Smooth muscle cell (in vitro differentiated cells): ENCODE results near the gene ITGAE. TPM values are rescaled to one million over a fixed set of nuclear protein-coding genes. Genes with fewer than 3 reads are reported as not detected.
"Not testable (repeated sequence)": the region's sequence is repeated elsewhere in the genome, so short reads cannot be mapped to it uniquely, and the experiment has no call there.

Experiments used
- DNase-seq: peaks from one replicate; lab custom pipeline; 2025; ENCODE audit not compliant: unreplicated experiment; lab: John Stamatoyannopoulos, UW
- H2AFZ ChIP-seq: fragments of 200-600 bp; sonication (generic); 2 replicates; pipeline ENCODE4 v1.6.0; 2016; ENCODE audit warnings: antibody characterized with exemption, low read depth, mild to moderate bottlenecking
- H3F3A ChIP-seq: fragments of 200-600 bp; sonication (generic); 2 replicates; pipeline ENCODE4 v1.6.0; 2017; ENCODE audit warnings: antibody characterized with exemption, low read depth
- H3K27ac ChIP-seq: fragments of 200-600 bp; sonication (generic); 2 replicates; pipeline ENCODE4 v1.5.1; 2016; ENCODE audit warnings: low read depth, mild to moderate bottlenecking
- H3K27me3 ChIP-seq: fragments of 200-600 bp; sonication (generic); 2 replicates; pipeline ENCODE4 v1.6.1; 2016; ENCODE audit warnings: low read depth, mild to moderate bottlenecking
- H3K36me3 ChIP-seq: fragments of 200-600 bp; sonication (generic); 2 replicates; pipeline ENCODE4 v1.5.1; 2016; ENCODE audit warnings: low read depth
- H3K4me1 ChIP-seq: fragments of 200-600 bp; sonication (generic); 2 replicates; pipeline ENCODE4 v1.5.1; 2016; ENCODE audit warnings: low read depth
- H3K4me2 ChIP-seq: fragments of 200-600 bp; sonication (generic); 2 replicates; pipeline ENCODE4 v1.6.0; 2016; ENCODE audit warnings: mild to moderate bottlenecking
- H3K4me3 ChIP-seq: fragments of 200-600 bp; sonication (generic); 2 replicates; pipeline ENCODE4 v1.5.1; 2016; ENCODE audit warnings: mild to moderate bottlenecking
- H3K79me2 ChIP-seq: fragments of 200-600 bp; sonication (generic); 2 replicates; pipeline ENCODE4 v1.6.0; 2016; ENCODE audit warnings: low read depth, mild to moderate bottlenecking
- H3K9ac ChIP-seq: fragments of 200-600 bp; sonication (generic); 2 replicates; pipeline ENCODE4 v1.6.0; 2016; ENCODE audit warnings: low read depth
- H3K9me3 ChIP-seq: fragments of 200-600 bp; sonication (generic); replicated peaks from 2 replicates; pipeline ENCODE4 v1.5.1; 2016; ENCODE audit warnings: low read depth
- H4K20me1 ChIP-seq: fragments of 200-600 bp; sonication (generic); 2 replicates; pipeline ENCODE4 v1.6.0; 2016; ENCODE audit warnings: low read depth
- CTCF ChIP-seq: fragments of 200-600 bp; sonication (generic); IDR thresholded peaks from 2 replicates; pipeline ENCODE4 v1.5.1; 2017; ENCODE audit warnings: borderline replicate concordance, mild to moderate bottlenecking, antibody characterized with exemption; ENCODE audit not compliant: insufficient read depth, poor library complexity, severe bottlenecking
- WGBS: methylation state at CpG from one replicate; pipeline ENCODE4 v1.1.7; 2016; ENCODE audit warnings: low lambda C conversion rate; 5-methylcytosine and 5-hydroxymethylcytosine counted together
- polyA plus RNA-seq: library from polyadenylated mRNA; unstranded; fragments of >200 nt; fragmentation: Nextera tagmentation; extraction: Ambion mirVana; gene quantifications from 2 replicates; pipeline ENCODE4 v1.2.1, GENCODE V29; 2016
- total RNA-seq: library from RNA; depleted of rRNA; stranded (reverse); fragments of >200 nt; gene quantifications from 2 replicates; pipeline ENCODE4 v1.2.3, GENCODE V29; 2014

The ITGAE gene
- total and polyA plus RNA-seq, 2 experiments from 2014 or later = 43.8 to 66.7 TPM

- Histone ChIP-seq H3K4me1 (no peaks in the 10 kb centered on the region), H2AFZ (no peak overlapping the region), H3K9me3 (no peaks in the 10 kb centered on the region), H3K4me3 (no peak overlapping the region), H4K20me1 (no peaks in the 10 kb centered on the region), H3K36me3 (no peaks in the 10 kb centered on the region), H3F3A (peaks cover 3% of the 10 kb centered on the region), H3K27ac (no peak overlapping the region), H3K4me2 (no peak overlapping the region), H3K9ac (no peak overlapping the region), H3K79me2 (no peaks in the 10 kb centered on the region), H3K27me3 (no peaks in the 10 kb centered on the region)
- 41% methylated on average over 8 of the region's 9 CpGs for whole genome bisulfite sequencing
- TF ChIP-seq CTCF = no peak
- DNase-seq = no peak
Measured at GRCh38 chr17:3730881-3731429, 70.0 kb downstream of the ITGAE start.

- Histone ChIP-seq H3F3A (peaks cover 3% of the 10 kb centered on the region), H3K4me2 (no peak overlapping the region), H2AFZ (no peak overlapping the region), H3K79me2 (peaks cover 4% of the 10 kb centered on the region), H3K4me1 (peaks cover 1% of the 10 kb centered on the region), H4K20me1 (no peaks in the 10 kb centered on the region), H3K9me3 (no peaks in the 10 kb centered on the region), H3K9ac (no peak overlapping the region), H3K4me3 (no peak overlapping the region), H3K27me3 (no peaks in the 10 kb centered on the region), H3K36me3 (no peaks in the 10 kb centered on the region), H3K27ac (no peak overlapping the region)
- DNase-seq = no peak
- no peak for TF ChIP-seq CTCF
- 94% methylated on average over 6 of the region's 6 CpGs for WGBS
Measured at GRCh38 chr17:3729881-3730280, 71.1 kb downstream of the ITGAE start.

- not testable (repeated sequence) for H2AFZ ChIP-seq, H3F3A ChIP-seq, H3K4me1 ChIP-seq, H3K27me3 ChIP-seq, DNase-seq, H3K36me3 ChIP-seq, H4K20me1 ChIP-seq, H3K4me2 ChIP-seq, H3K27ac ChIP-seq, H3K4me3 ChIP-seq, H3K9ac ChIP-seq, H3K9me3 ChIP-seq
- peaks cover 13% of the 10 kb centered on the region for H3K79me2 ChIP-seq
- 97% methylated on average over 2 of the region's 3 CpGs for WGBS
Measured at GRCh38 chr17:3728099-3728498, 72.9 kb downstream of the ITGAE start.

- no peak overlapping the region for H3K9ac ChIP-seq
- no peaks in the 10 kb centered on the region for H3K27me3 ChIP-seq
- no peak for DNase-seq
- peaks cover 21% of the 10 kb centered on the region for H3K79me2 ChIP-seq
- H3K27ac ChIP-seq = no peak overlapping the region
- peaks cover 15% of the 10 kb centered on the region for H3K4me1 ChIP-seq
- TF ChIP-seq CTCF = no peak
- 81% methylated on average over 2 of the region's 2 CpGs for WGBS
- H2AFZ ChIP-seq = no peak overlapping the region
- H4K20me1 ChIP-seq = no peaks in the 10 kb centered on the region
- no peaks in the 10 kb centered on the region for H3K9me3 ChIP-seq
- no peak overlapping the region for H3K4me2 ChIP-seq
- no peaks in the 10 kb centered on the region for H3K36me3 ChIP-seq
- no peak overlapping the region for H3K4me3 ChIP-seq
- peaks cover 3% of the 10 kb centered on the region for H3F3A ChIP-seq
Measured at GRCh38 chr17:3727041-3727440, 73.9 kb downstream of the ITGAE start.
